CD4-positive, alpha-beta memory T cell (primary cell): ENCODE data around the gene CD4. TPM values are rescaled to one million over a fixed set of nuclear protein-coding genes. Genes with fewer than 3 reads are reported as not detected.

Source experiments
- CTCF ChIA-PET: fragments of 350-600 bp; sonication (Branson Sonifier 250); formaldehyde crosslinking; loops from one replicate; lab custom pipeline; 2021; ENCODE audit warnings: inconsistent platforms; ENCODE audit not compliant: partially characterized antibody; lab: Charles Lee
- POLR2A ChIA-PET: fragments of 350-600 bp; sonication (Branson Sonifier 250); formaldehyde crosslinking; loops from one replicate; lab custom pipeline; 2021; ENCODE audit not compliant: partially characterized antibody; lab: Charles Lee
- DNase-seq, 5 donors: peaks; one replicate each; pipeline versions ENCODE4 v3.0.0 to v3.0.0-alpha.2; 2020 to 2022; ENCODE audit warnings: mixed read lengths in 1 of 5
- H3K27ac ChIP-seq: one replicate; pipeline ENCODE4 v1.7.0; 2013; ENCODE audit warnings: low read depth, low read length
- H3K27me3 ChIP-seq: 2 replicates; pipeline ENCODE4 v1.7.0; 2013; ENCODE audit warnings: mild to moderate bottlenecking, low read length, moderate library complexity; ENCODE audit not compliant: insufficient read depth
- H3K36me3 ChIP-seq: 2 replicates; pipeline ENCODE4 v1.7.0; 2013; ENCODE audit warnings: mild to moderate bottlenecking, low read length, moderate library complexity; ENCODE audit not compliant: insufficient read depth
- H3K4me1 ChIP-seq: 2 replicates; pipeline ENCODE4 v1.7.0; 2013; ENCODE audit warnings: mild to moderate bottlenecking, low read length, moderate library complexity; ENCODE audit not compliant: insufficient read depth
- H3K4me3 ChIP-seq, 2 donors: one replicate each; pipeline ENCODE4 v1.7.0; 2013; ENCODE audit warnings: low read length in 2 of 2, mild to moderate bottlenecking in 1 of 2
- H3K9me3 ChIP-seq, 2 donors: one replicate each; pipeline ENCODE4 v1.7.0; 2013; ENCODE audit warnings: low read length in 2 of 2, control low read depth in 1 of 2; ENCODE audit not compliant: control insufficient read depth in 1 of 2
- H3K27ac Mint-ChIP-seq, 7 donors: one replicate each; pipeline ENCODE4 v1.8.0; 2020 to 2021; ENCODE audit warnings: mixed read lengths in 7 of 7, mild to moderate bottlenecking in 6 of 7, inconsistent platforms in 3 of 7, moderate library complexity in 3 of 7
- H3K27me3 Mint-ChIP-seq, 2 donors: one replicate each; pipeline ENCODE4 v1.8.0; 2020 to 2021; ENCODE audit warnings: mixed read lengths in 2 of 2
- H3K36me3 Mint-ChIP-seq, 2 donors: one replicate each; pipeline ENCODE4 v1.8.0; 2020 to 2021; ENCODE audit warnings: mixed read lengths in 2 of 2, inconsistent platforms in 1 of 2, mild to moderate bottlenecking in 1 of 2
- H3K4me1 Mint-ChIP-seq, 4 donors: one replicate each; pipeline ENCODE4 v1.8.0; 2020 to 2021; ENCODE audit warnings: mixed read lengths in 4 of 4, mild to moderate bottlenecking in 1 of 4
- H3K4me3 Mint-ChIP-seq, 8 donors: one replicate each; pipeline ENCODE4 v1.8.0; 2020 to 2021; ENCODE audit warnings: mixed read lengths in 8 of 8, mild to moderate bottlenecking in 7 of 8, moderate library complexity in 6 of 8, inconsistent platforms in 3 of 8
- H3K9me3 Mint-ChIP-seq, 8 donors: one replicate each; pipeline ENCODE4 v1.8.0; 2020 to 2021; ENCODE audit warnings: mixed read lengths in 8 of 8, mild to moderate bottlenecking in 5 of 8, inconsistent platforms in 3 of 8, moderate library complexity in 1 of 8
- intact Hi-C: fragments of 100-400 bp; cut with micrococcal nuclease; formaldehyde crosslinking; loops from one replicate; pipeline ENCODE4 v1.15.1; 2023
- polyA plus RNA-seq, 2 donors: library from polyadenylated mRNA; unstranded; fragments of 300-500 nt; fragmentation: Illumina TruSeq; gene quantifications; one replicate each; pipeline ENCODE4 v1.2.3, GENCODE V29; 2021
- total RNA-seq, 2 experiments: library from RNA; stranded (reverse); gene quantifications; one replicate each; pipeline ENCODE4 v1.2.3, GENCODE V29; 2021

Gene CD4
- total and polyA plus RNA-seq, 4 experiments from 2014 or later = 251 to 456 (median 288) TPM

DNA sequence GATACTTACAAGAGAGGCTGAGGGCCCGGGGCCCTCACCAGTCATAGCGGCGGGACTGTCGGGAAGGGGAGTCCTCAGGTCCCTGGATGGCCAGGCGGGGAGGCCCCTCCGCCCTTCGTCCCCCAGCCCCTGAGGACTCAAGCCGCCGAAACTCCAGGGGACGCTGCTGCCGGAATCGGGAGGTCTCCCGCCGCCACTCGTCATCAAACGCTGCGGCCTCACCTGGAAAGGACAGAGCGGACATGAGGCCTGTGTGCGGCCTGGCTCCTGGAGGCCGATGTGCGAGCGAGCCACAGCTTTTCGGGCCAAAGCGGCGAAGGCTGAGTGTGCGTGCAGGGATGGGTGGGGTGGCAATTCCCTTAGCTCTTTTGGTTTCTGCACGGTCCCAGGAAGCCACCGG lies 40.6 kb upstream of the CD4 start:
- Histone ChIP-seq H3K4me1 (peaks cover 26% of the 10 kb centered on the region), H3K27ac (no peak overlapping the region), H3K9me3 (no peaks in the 10 kb centered on the region), H3K36me3 (peaks cover 43% of the 10 kb centered on the region), H3K4me3 (no peak overlapping the region), H3K27me3 (no peaks in the 10 kb centered on the region)
- DNase-seq = no peak
- H3K27ac Mint-ChIP-seq = no peak overlapping the region
- intact Hi-C loops = no loop called here
- ChIA-PET CTCF (interaction anchor here (1.9 kb wide), 1 partner anchor 17 kb away, joined by 7 read pairs; the partner anchor contains the start of gene PTMS), POLR2A (no interaction called here)
- H3K9me3 Mint-ChIP-seq = peaks cover 0 to 3% (median 0%) of the 10 kb centered on the region in 8 donors
- H3K36me3 Mint-ChIP-seq = peaks cover 21 to 54% of the 10 kb centered on the region in 2 donors
- peaks cover 17 to 38% (median 29%) of the 10 kb centered on the region in 4 donors for H3K4me1 Mint-ChIP-seq
- H3K27me3 Mint-ChIP-seq = no peaks in the 10 kb centered on the region
- no peak overlapping the region for H3K4me3 Mint-ChIP-seq

DNA sequence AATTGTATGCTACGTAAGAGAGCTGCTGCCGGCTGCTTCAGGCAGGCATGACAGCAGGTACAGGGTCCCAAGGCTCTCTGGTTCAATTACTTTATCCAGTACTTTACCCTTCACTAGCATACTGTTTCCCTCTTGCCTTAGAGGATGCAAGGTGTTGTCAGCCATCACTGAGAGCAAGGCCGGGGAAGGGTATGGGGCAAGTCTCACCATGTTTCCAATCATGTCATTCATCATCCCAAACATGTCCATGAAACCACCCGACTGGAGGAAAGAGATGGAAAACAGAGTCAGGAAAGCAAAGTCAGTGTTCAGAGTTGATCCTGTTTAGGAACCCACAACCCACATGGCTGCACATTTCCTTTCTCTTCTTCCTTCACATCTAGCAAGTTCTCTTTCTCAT lies 38.8 kb upstream of the CD4 start:
- Mint-ChIP-seq H3K9me3 (no peaks in the 10 kb centered on the region), H3K4me1 (peaks cover 14 to 30% (median 23%) of the 10 kb centered on the region in 4 donors), H3K36me3 (peaks cover 21 to 54% of the 10 kb centered on the region in 2 donors), H3K4me3 (peak overlapping the region in 4 of 8 donors; percentile 18 to 96 (median 28)), H3K27me3 (no peaks in the 10 kb centered on the region), H3K27ac (peak overlapping the region in 3 of 7 donors; percentile 29 to 93 (median 59))
- no peak for DNase-seq
- ChIA-PET POLR2A (no interaction called here), CTCF (interaction anchor here (1.9 to 5.8 kb wide), 2 partner anchors 16 to 83 kb away, joined by 7 to 72 read pairs; partner anchors contain the start of gene PTMS)
- Histone ChIP-seq H3K4me1 (peaks cover 19% of the 10 kb centered on the region), H3K27me3 (no peaks in the 10 kb centered on the region), H3K9me3 (no peaks in the 10 kb centered on the region), H3K36me3 (peaks cover 43% of the 10 kb centered on the region), H3K4me3 (no peak overlapping the region), H3K27ac (no peak overlapping the region)
- intact Hi-C loops = no loop called here

DNA sequence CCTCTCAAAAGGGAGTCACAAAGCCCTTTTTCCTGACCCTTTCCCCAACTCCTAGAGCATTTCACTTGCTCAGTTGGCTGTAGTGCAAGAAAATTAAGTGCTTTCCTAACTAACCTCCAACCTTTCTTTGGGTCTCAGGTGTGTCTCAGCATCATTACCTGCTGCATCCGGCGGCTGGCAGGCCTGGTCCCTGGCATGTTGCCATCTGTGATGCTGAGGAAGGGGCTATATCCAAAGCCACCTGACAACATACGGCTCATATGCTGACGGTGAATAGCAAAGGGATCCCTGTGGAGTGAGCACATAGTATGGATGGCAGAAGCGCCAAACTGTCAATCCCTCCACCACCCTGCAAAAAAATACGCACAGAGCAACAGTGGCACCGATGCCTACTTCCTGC lies 37.6 kb upstream of the CD4 start:
- no peaks in the 10 kb centered on the region for H3K27me3 ChIP-seq
- peak overlapping the region; percentile 91 to 100 (median 99) for H3K27ac Mint-ChIP-seq
- intact Hi-C loops = no loop called here

GRCh38 chr12:6752167-6752920 lies 37.0 kb upstream of the CD4 start:
- H3K36me3 ChIP-seq = peaks cover 37% of the 10 kb centered on the region
- H3K4me3 ChIP-seq = peak overlapping the region; percentile 62 to 76
- CTCF ChIA-PET = interaction anchor here (0.8 to 13.5 kb wide), 25 partner anchors 8 to 195 kb away, joined by 3 to 343 read pairs (median 10); partner anchors contain the start of genes CD4, CDCA3, COPS7A and GNB3
- H3K27ac ChIP-seq = peak overlapping the region; percentile 84
- intact Hi-C loops = no loop called here
- Mint-ChIP-seq H3K4me3 (peak overlapping the region; percentile 85 to 97 (median 96)), H3K27ac (peak overlapping the region; percentile 91 to 100 (median 99)), H3K27me3 (peaks cover 0 to 1% of the 10 kb centered on the region in 2 donors), H3K9me3 (no peaks in the 10 kb centered on the region), H3K36me3 (peaks cover 17 to 45% of the 10 kb centered on the region in 2 donors), H3K4me1 (peaks cover 10 to 24% (median 17%) of the 10 kb centered on the region in 4 donors)
- POLR2A ChIA-PET = interaction anchor here (0.6 to 4.6 kb wide), 32 partner anchors 7 to 356 kb away, joined by 3 to 52 read pairs (median 10); partner anchors contain the start of genes C12orf57, C1RL, CD4 and CDCA3
- H3K27me3 ChIP-seq = no peaks in the 10 kb centered on the region
- DNase-seq = peak in 1 of 5 donors; percentile 57
- H3K9me3 ChIP-seq = no peaks in the 10 kb centered on the region
- peaks cover 13% of the 10 kb centered on the region for H3K4me1 ChIP-seq

More for the DNA sequence above, 37.6 kb upstream of the CD4 start:
- peak overlapping the region; percentile 62 to 76 for H3K4me3 ChIP-seq
- ChIA-PET CTCF (interaction anchor here (0.9 to 13.5 kb wide), 8 partner anchors 24 to 127 kb away, joined by 3 to 343 read pairs (median 22); partner anchors contain the start of genes CDCA3, GNB3, GPR162 and LAG3), POLR2A (interaction anchor here (0.6 to 4.6 kb wide), 18 partner anchors 15 to 186 kb away, joined by 3 to 52 read pairs (median 24); partner anchors contain the start of genes CD4, CDCA3, COPS7A and GPR162)
- DNase-seq = no peak
- H3K27ac ChIP-seq = peak overlapping the region; percentile 84
- H3K27me3 Mint-ChIP-seq = no peaks in the 10 kb centered on the region
- H3K36me3 ChIP-seq = peaks cover 38% of the 10 kb centered on the region
- H3K9me3 Mint-ChIP-seq = no peaks in the 10 kb centered on the region
- H3K4me1 ChIP-seq = peaks cover 13% of the 10 kb centered on the region
- peaks cover 11 to 24% (median 18%) of the 10 kb centered on the region in 4 donors for H3K4me1 Mint-ChIP-seq
- H3K9me3 ChIP-seq = no peaks in the 10 kb centered on the region
- peak overlapping the region; percentile 75 to 97 (median 95) for H3K4me3 Mint-ChIP-seq
- peaks cover 21 to 51% of the 10 kb centered on the region in 2 donors for H3K36me3 Mint-ChIP-seq

- H3K4me1 ChIP-seq = peaks cover 13% of the 10 kb centered on the region
- peak; percentile 96 to 98 (median 97) for DNase-seq
- H3K36me3 ChIP-seq = peaks cover 30% of the 10 kb centered on the region
- POLR2A ChIA-PET = interaction anchor here (0.7 to 4.6 kb wide), 36 partner anchors 8 to 356 kb away, joined by 3 to 52 read pairs (median 9); partner anchors contain the start of genes C12orf57, C1RL, CD4 and CDCA3
- H3K27ac ChIP-seq = peak within 1 kb of the TSS; percentile 84
- intact Hi-C loops = loop anchor here (1.0 kb wide), 9 partner anchors 13 to 119 kb away; partner anchors contain the start of genes CDCA3, COPS7A, PTMS and ZNF384
- H3K9me3 ChIP-seq = no peaks in the 10 kb centered on the region
- Mint-ChIP-seq H3K27me3 (peaks cover 0 to 1% of the 10 kb centered on the region in 2 donors), H3K4me3 (peak within 1 kb of the TSS; percentile 94 to 98 (median 96)), H3K4me1 (peaks cover 10 to 24% (median 17%) of the 10 kb centered on the region in 4 donors), H3K9me3 (no peaks in the 10 kb centered on the region), H3K27ac (peak within 1 kb of the TSS; percentile 99 to 100 (median 99)), H3K36me3 (peaks cover 9 to 37% of the 10 kb centered on the region in 2 donors)
- H3K27me3 ChIP-seq = no peaks in the 10 kb centered on the region
- CTCF ChIA-PET = interaction anchor here (0.7 to 13.5 kb wide), 30 partner anchors 9 to 215 kb away, joined by 3 to 343 read pairs (median 10); partner anchors contain the start of genes CD4, CDCA3, COPS7A and GNB3
- peak within 1 kb of the TSS; percentile 62 to 77 for H3K4me3 ChIP-seq
Observed at GRCh38 chr12:6752921-6753771, 36.2 kb upstream of the CD4 start, which contains the start of gene MLF2. MLF2 (minus strand) TSS chr12:6753141; CDS start chr12:6752334, 807 bp downstream.

DNA sequence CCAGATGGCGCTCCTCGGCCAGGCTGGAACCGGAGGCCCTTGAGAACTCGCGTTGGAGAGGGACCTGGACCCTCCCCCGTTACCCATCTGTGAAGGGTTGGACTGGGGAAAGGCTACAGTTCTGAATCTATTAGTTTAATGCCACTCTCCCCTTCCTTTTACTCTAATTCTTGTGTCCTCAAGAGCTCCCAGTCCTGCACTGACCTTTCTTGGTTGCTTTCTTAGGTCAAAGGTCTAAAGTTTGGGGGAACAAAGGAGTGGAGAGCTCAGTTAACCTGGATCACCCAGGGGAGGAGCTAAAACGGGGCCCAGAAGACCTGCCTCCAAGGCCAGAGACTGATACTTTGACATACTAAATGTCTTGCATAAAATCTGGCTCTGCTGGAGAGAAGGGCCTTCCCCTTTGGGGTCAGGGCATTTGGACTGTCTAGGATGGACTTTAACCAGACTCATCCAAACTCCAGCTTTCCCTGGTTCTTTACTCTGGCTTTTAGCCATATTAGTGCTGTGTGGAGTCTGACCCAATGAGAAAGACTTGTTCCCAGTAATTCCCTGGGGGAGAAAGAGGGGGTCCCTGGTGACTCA lies 35.5 kb upstream of the CD4 start:
- Histone ChIP-seq H3K27me3 (no peaks in the 10 kb centered on the region), H3K4me3 (peak overlapping the region in 1 of 2 donors; percentile 62), H3K27ac (peak overlapping the region; percentile 84), H3K4me1 (peaks cover 13% of the 10 kb centered on the region), H3K9me3 (no peaks in the 10 kb centered on the region), H3K36me3 (peaks cover 24% of the 10 kb centered on the region)
- POLR2A ChIA-PET = interaction anchor here (0.8 to 4.6 kb wide), 27 partner anchors 10 to 355 kb away, joined by 3 to 52 read pairs (median 13); partner anchors contain the start of genes C12orf57, C1RL, CD4 and CDCA3
- peaks cover 10 to 26% (median 18%) of the 10 kb centered on the region in 4 donors for H3K4me1 Mint-ChIP-seq
- intact Hi-C loops = loop anchor here (1.0 kb wide), 9 partner anchors 12 to 118 kb away; partner anchors contain the start of genes CDCA3, COPS7A, PTMS and ZNF384
- CTCF ChIA-PET = interaction anchor here (0.5 to 13.5 kb wide), 31 partner anchors 9 to 216 kb away, joined by 3 to 343 read pairs (median 9); partner anchors contain the start of genes CD4, CDCA3, COPS7A and GNB3
- H3K4me3 Mint-ChIP-seq = peak overlapping the region; percentile 94 to 98 (median 96)
- no peaks in the 10 kb centered on the region for H3K9me3 Mint-ChIP-seq
- no peak for DNase-seq
- peaks cover 0 to 4% of the 10 kb centered on the region in 2 donors for H3K27me3 Mint-ChIP-seq
- peak overlapping the region; percentile 99 to 100 (median 99) for H3K27ac Mint-ChIP-seq
- H3K36me3 Mint-ChIP-seq = peaks cover 5 to 33% of the 10 kb centered on the region in 2 donors
